Activated gamma-delta T cell treated with Interleukin-2 at 50 U/mL for 16 hours (primary cell): Measurements from ENCODE around the gene TMEM17.

ENCODE experiments used
- DNase-seq: peaks from one replicate; pipeline ENCODE4 v3.0.0-alpha.2; 2020

TMEM17 gene

GRCh38 chr2:62452701-62453454, 53.1 kb downstream of the TMEM17 start:
- DNase-seq: no peak

- DNase-seq: no peak
These were observed 55.2 kb downstream of the TMEM17 start for GRCh38 chr2:62450716-62451191.
